CD14-positive monocyte (primary cell): ENCODE measurements around the gene RNF34. TPM values are rescaled to one million over a fixed set of nuclear protein-coding genes. Genes with fewer than 3 reads are reported as not detected.
A peak's percentile ranks its signal among the peaks of the same experiment; 100 is the strongest.

Source experiments
- DNase-seq, 3 donors: peaks; one replicate each; pipeline ENCODE4 v3.0.0-alpha.2; 2011 to 2022
- H2AFZ ChIP-seq: 2 replicates; pipeline ENCODE4 v1.6.0; 2012; ENCODE audit warnings: mild to moderate bottlenecking, low read depth, low read length, inconsistent platforms; ENCODE audit not compliant: insufficient read depth, poor library complexity, severe bottlenecking
- H3K27ac ChIP-seq, 2 donors: 1 replicate in 1 of 2; 2 replicates in 1 of 2; pipeline ENCODE4 v1.5.1; 2012 to 2013; ENCODE audit warnings: low read length in 2 of 2, control low read depth in 1 of 2, inconsistent platforms in 1 of 2, low read depth in 1 of 2, mild to moderate bottlenecking in 1 of 2
- H3K27me3 ChIP-seq, 2 donors: one replicate each; pipeline versions ENCODE4 v1.6.0 to v1.6.1; 2011 to 2013; ENCODE audit warnings: low read length in 2 of 2; ENCODE audit not compliant: control insufficient read depth in 2 of 2, insufficient read depth in 2 of 2
- H3K36me3 ChIP-seq, 2 donors: replicated peaks in 1 of 2; 1 replicate in 1 of 2; 2 replicates in 1 of 2; pipeline versions ENCODE4 v1.5.1 to v1.6.1; 2012 to 2013; ENCODE audit warnings: low read length in 2 of 2, control low read depth in 1 of 2, inconsistent platforms in 1 of 2, mild to moderate bottlenecking in 1 of 2; ENCODE audit not compliant: insufficient read depth in 2 of 2, control insufficient read depth in 1 of 2
- H3K4me1 ChIP-seq, 2 donors: 1 replicate in 1 of 2; 2 replicates in 1 of 2; pipeline versions ENCODE4 v1.5.1 to v1.6.1; 2012 to 2013; ENCODE audit warnings: low read length in 2 of 2, control low read depth in 1 of 2, inconsistent platforms in 1 of 2, mild to moderate bottlenecking in 1 of 2, moderate library complexity in 1 of 2; ENCODE audit not compliant: insufficient read depth in 2 of 2, control insufficient read depth in 1 of 2
- H3K4me2 ChIP-seq: replicated peaks from 2 replicates; pipeline ENCODE3; 2012; ENCODE audit warnings: low read length, moderate library complexity, mild to moderate bottlenecking; ENCODE audit not compliant: poor library complexity, severe bottlenecking; ENCODE audit errors: extremely low read depth
- H3K4me3 ChIP-seq, 3 experiments: fragments of 200-600 bp in 1 of 3; sonication (generic) in 1 of 3; replicated peaks in 1 of 3; 1 replicate in 2 of 3; 2 replicates in 1 of 3; pipeline ENCODE4 v1.5.1; 2011 to 2013; ENCODE audit warnings: low read length in 3 of 3, mild to moderate bottlenecking in 3 of 3, control low read depth in 2 of 3, low read depth in 2 of 3, inconsistent platforms in 1 of 3, moderate library complexity in 1 of 3
- H3K79me2 ChIP-seq: 2 replicates; pipeline ENCODE4 v1.6.0; 2012; ENCODE audit warnings: mild to moderate bottlenecking, control low read depth, inconsistent platforms, low read length, moderate library complexity; ENCODE audit not compliant: insufficient read depth
- H3K9ac ChIP-seq: 2 replicates; pipeline ENCODE4 v1.6.0; 2017; ENCODE audit warnings: low read length, mild to moderate bottlenecking; ENCODE audit not compliant: insufficient read depth, poor library complexity, severe bottlenecking
- H3K9me3 ChIP-seq, 2 donors: replicated peaks in 1 of 2; 1 replicate in 1 of 2; 2 replicates in 1 of 2; pipeline versions ENCODE4 v1.5.1 to v1.6.1; 2012 to 2013; ENCODE audit warnings: low read length in 2 of 2, control low read depth in 1 of 2; ENCODE audit not compliant: control insufficient read depth in 1 of 2, insufficient read depth in 1 of 2
- H4K20me1 ChIP-seq: 2 replicates; pipeline ENCODE4 v1.6.0; 2012; ENCODE audit warnings: mild to moderate bottlenecking, low read length, control low read depth, moderate library complexity; ENCODE audit not compliant: insufficient read depth
- H3K27ac Mint-ChIP-seq, 7 donors: one replicate each; pipeline ENCODE4 v1.8.0; 2020; ENCODE audit warnings: mild to moderate bottlenecking in 7 of 7, mixed read lengths in 7 of 7, moderate library complexity in 6 of 7, inconsistent platforms in 2 of 7
- H3K27me3 Mint-ChIP-seq, 3 donors: one replicate each; pipeline ENCODE4 v1.8.0; 2021 to 2022; ENCODE audit warnings: low read depth in 3 of 3, mild to moderate bottlenecking in 3 of 3, mixed read lengths in 3 of 3, moderate library complexity in 3 of 3, inconsistent platforms in 1 of 3
- H3K36me3 Mint-ChIP-seq, 2 donors: one replicate each; pipeline ENCODE4 v1.8.0; 2020; ENCODE audit warnings: mixed read lengths in 2 of 2, inconsistent platforms in 1 of 2, mild to moderate bottlenecking in 1 of 2
- H3K4me1 Mint-ChIP-seq: one replicate; pipeline ENCODE4 v1.8.0; 2020; ENCODE audit warnings: mild to moderate bottlenecking, mixed read lengths
- H3K4me3 Mint-ChIP-seq, 2 donors: one replicate each; pipeline ENCODE4 v1.8.0; 2020; ENCODE audit warnings: mild to moderate bottlenecking in 2 of 2, mixed read lengths in 2 of 2, moderate library complexity in 1 of 2
- H3K9me3 Mint-ChIP-seq, 7 donors: one replicate each; pipeline ENCODE4 v1.8.0; 2020 to 2022; ENCODE audit warnings: mixed read lengths in 7 of 7, mild to moderate bottlenecking in 6 of 7, moderate library complexity in 6 of 7, inconsistent platforms in 2 of 7
- CTCF ChIP-seq: fragments of 200-600 bp; IDR thresholded peaks from one replicate; pipeline ENCODE4 v1.8.0; 2022; ENCODE audit warnings: antibody characterized with exemption, mild to moderate bottlenecking
- WGBS: methylation state at CpG from one replicate; pipeline ENCODE4 v1.1.5; 2013; ENCODE audit warnings: missing lambda C conversion rate; ENCODE audit not compliant: insufficient coverage; 5-methylcytosine and 5-hydroxymethylcytosine counted together
- intact Hi-C, 2 donors: fragments of 100-400 bp; cut with micrococcal nuclease; formaldehyde crosslinking; loops; one replicate each; pipeline versions ENCODE4 v1.15.0 to v1.15.1; 2023
- polyA plus RNA-seq, 3 donors: library from polyadenylated mRNA; depleted of rRNA in 1 of 3; unstranded in 2 of 3; stranded (reverse) in 1 of 3; fragments of 300-500 nt in 2 of 3; fragments of >200 nt in 1 of 3; fragmentation: Illumina TruSeq in 2 of 3; gene quantifications; 1 replicate in 2 of 3; 2 replicates in 1 of 3; pipeline ENCODE4 v1.2.3, GENCODE V29; 2012 to 2021

Gene RNF34
- polyA plus RNA-seq, 3 donors = 15.5 to 23.8 (median 19.2) TPM

- Histone ChIP-seq H3K36me3 (peaks cover 0 to 7% of the 10 kb centered on the region in 2 donors), H2AFZ (no peak overlapping the region), H3K27ac (peak overlapping the region; percentile 34 to 71), H4K20me1 (peaks cover 71% of the 10 kb centered on the region), H3K79me2 (peaks cover 100% of the 10 kb centered on the region), H3K4me1 (peaks cover 52 to 61% of the 10 kb centered on the region in 2 donors), H3K9ac (no peak overlapping the region), H3K4me2 (peak overlapping the region; percentile 19), H3K27me3 (no peaks in the 10 kb centered on the region), H3K4me3 (peak overlapping the region in 1 of 3 experiments; percentile 6), H3K9me3 (no peaks in the 10 kb centered on the region)
- Mint-ChIP-seq H3K27me3 (peaks cover 0 to 2% (median 0%) of the 10 kb centered on the region in 3 donors), H3K4me1 (peaks cover 54% of the 10 kb centered on the region), H3K4me3 (peak overlapping the region in 1 of 2 donors; percentile 59), H3K27ac (peak overlapping the region; percentile 71 to 87 (median 75)), H3K36me3 (peaks cover 15 to 19% of the 10 kb centered on the region in 2 donors), H3K9me3 (no peaks in the 10 kb centered on the region)
- whole genome bisulfite sequencing = 10% methylated on average over 5 of the region's 5 CpGs
- TF ChIP-seq CTCF = no peak
- DNase-seq = peak; percentile 58 to 80 (median 72)
- intact Hi-C loops = loop anchor here in 1 of 2 donors (10.0 kb wide), 1 partner anchor 66 kb away; no protein-coding TSS in a partner anchor
These were observed 61.1 kb downstream of the RNF34 start for GRCh38 chr12:121461048-121461447.

GRCh38 chr12:121464331-121464730 lies 64.4 kb downstream of the RNF34 start:
- Histone ChIP-seq H2AFZ (no peak overlapping the region), H3K9ac (no peak overlapping the region), H4K20me1 (peaks cover 64% of the 10 kb centered on the region), H3K4me1 (peaks cover 48 to 54% of the 10 kb centered on the region in 2 donors), H3K4me2 (no peak overlapping the region), H3K27ac (no peak overlapping the region), H3K27me3 (no peaks in the 10 kb centered on the region), H3K79me2 (peaks cover 70% of the 10 kb centered on the region), H3K4me3 (no peak overlapping the region), H3K9me3 (no peaks in the 10 kb centered on the region), H3K36me3 (peaks cover 0 to 7% of the 10 kb centered on the region in 2 donors)
- 94% methylated on average over 11 of the region's 13 CpGs for WGBS
- no peaks in the 10 kb centered on the region for H3K9me3 Mint-ChIP-seq
- TF ChIP-seq CTCF = no peak
- H3K27me3 Mint-ChIP-seq = peaks cover 2 to 4% (median 2%) of the 10 kb centered on the region in 3 donors
- H3K4me1 Mint-ChIP-seq = peaks cover 44% of the 10 kb centered on the region
- intact Hi-C loops = loop anchor here in 1 of 2 donors (10.0 kb wide), 1 partner anchor 70 kb away; no protein-coding TSS in a partner anchor
- H3K27ac Mint-ChIP-seq = no peak overlapping the region
- DNase-seq = no peak
- peaks cover 6 to 13% of the 10 kb centered on the region in 2 donors for H3K36me3 Mint-ChIP-seq
- no peak overlapping the region for H3K4me3 Mint-ChIP-seq
